ENCODE measurements around the gene APBA1. TPM values are rescaled to one million over a fixed set of nuclear protein-coding genes. Genes with fewer than 3 reads are reported as not detected.
A peak's percentile ranks its signal among the peaks of the same experiment; 100 is the strongest.

Gene APBA1
- total RNA-seq, 1 donor from 2014 or later = 0.29 TPM

DNA sequence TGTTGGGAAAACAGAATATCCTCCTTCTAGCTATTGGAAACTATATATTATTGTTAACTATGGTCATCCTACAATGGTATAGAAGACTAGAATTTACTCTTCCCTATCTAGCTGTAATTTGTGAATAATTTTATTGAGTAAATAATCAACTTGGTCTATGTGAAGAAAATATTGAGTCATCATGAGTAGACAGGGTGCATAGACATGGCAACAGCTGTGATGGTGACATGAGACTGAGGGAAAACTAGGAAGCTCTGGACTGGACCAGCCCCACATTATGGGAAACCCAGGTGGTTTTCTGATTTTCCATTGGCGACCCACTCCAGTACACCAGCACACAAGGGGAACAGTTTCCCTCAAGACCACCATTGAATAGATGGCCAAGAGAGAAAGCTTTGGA, 95.0 kb downstream of the APBA1 start:
- no peak for DNase-seq (ENCODE audit: low read depth)
- no peak overlapping the region for H3K4me3 ChIP-seq (ENCODE audit: low read depth, low read length)
- TF ChIP-seq, protein P1, sequence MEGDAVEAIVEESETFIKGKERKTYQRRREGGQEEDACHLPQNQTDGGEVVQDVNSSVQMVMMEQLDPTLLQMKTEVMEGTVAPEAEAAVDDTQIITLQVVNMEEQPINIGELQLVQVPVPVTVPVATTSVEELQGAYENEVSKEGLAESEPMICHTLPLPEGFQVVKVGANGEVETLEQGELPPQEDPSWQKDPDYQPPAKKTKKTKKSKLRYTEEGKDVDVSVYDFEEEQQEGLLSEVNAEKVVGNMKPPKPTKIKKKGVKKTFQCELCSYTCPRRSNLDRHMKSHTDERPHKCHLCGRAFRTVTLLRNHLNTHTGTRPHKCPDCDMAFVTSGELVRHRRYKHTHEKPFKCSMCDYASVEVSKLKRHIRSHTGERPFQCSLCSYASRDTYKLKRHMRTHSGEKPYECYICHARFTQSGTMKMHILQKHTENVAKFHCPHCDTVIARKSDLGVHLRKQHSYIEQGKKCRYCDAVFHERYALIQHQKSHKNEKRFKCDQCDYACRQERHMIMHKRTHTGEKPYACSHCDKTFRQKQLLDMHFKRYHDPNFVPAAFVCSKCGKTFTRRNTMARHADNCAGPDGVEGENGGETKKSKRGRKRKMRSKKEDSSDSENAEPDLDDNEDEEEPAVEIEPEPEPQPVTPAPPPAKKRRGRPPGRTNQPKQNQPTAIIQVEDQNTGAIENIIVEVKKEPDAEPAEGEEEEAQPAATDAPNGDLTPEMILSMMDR (conservative IDR thresholded peaks at IDR 0.05; ENCODE audit: low read depth, low read length) = no peak

- TF ChIP-seq, protein P1 (conservative IDR thresholded peaks at IDR 0.05; ENCODE audit: low read depth, low read length) = no peak
- no peak overlapping the region for H3K4me3 ChIP-seq (ENCODE audit: low read depth, low read length)
- DNase-seq (ENCODE audit: low read depth) = no peak
These were observed 98.1 kb downstream of the APBA1 start for GRCh38 chr9:69574057-69574456.

- TF ChIP-seq, protein P1 (conservative IDR thresholded peaks at IDR 0.05; ENCODE audit: low read depth, low read length) = no peak
- DNase-seq (ENCODE audit: low read depth) = no peak
These were observed 98.5 kb downstream of the APBA1 start for GRCh38 chr9:69573651-69574050.

DNA sequence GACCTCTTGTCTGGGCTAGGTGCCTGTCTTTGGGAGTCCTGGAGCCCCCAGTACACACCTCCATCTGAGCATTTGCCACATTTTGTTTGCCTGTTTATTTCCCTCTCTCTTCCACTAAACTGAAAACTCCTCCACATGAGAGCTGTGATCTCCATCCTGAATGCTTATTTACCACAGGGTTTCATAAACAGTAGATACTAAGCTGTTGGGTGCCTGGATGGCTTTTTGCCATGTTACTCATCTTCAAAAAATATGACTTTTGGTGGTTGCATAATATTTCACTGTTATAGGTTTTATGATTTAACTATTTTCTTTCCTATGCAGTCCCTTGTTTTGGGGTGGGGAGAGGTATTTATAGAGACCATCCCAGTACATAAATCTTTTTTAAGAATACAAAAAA, 99.6 kb downstream of the APBA1 start:
- DNase-seq (ENCODE audit: low read depth) = no peak
- TF ChIP-seq, protein P1 (conservative IDR thresholded peaks at IDR 0.05; ENCODE audit: low read depth, low read length) = no peak
- no peak overlapping the region for H3K4me3 ChIP-seq (ENCODE audit: low read depth, low read length)

More at GRCh38 chr9:69573651-69574050, 98.5 kb downstream of the APBA1 start:
- H3K4me3 ChIP-seq (ENCODE audit: low read depth, low read length) = no peak overlapping the region

GRCh38 chr9:69571032-69571431, 101.1 kb downstream of the APBA1 start:
- DNase-seq (ENCODE audit: low read depth) = no peak
- no peak overlapping the region for H3K4me3 ChIP-seq (ENCODE audit: low read depth, low read length)
- TF ChIP-seq, protein P1 (conservative IDR thresholded peaks at IDR 0.05; ENCODE audit: low read depth, low read length) = no peak

DNA sequence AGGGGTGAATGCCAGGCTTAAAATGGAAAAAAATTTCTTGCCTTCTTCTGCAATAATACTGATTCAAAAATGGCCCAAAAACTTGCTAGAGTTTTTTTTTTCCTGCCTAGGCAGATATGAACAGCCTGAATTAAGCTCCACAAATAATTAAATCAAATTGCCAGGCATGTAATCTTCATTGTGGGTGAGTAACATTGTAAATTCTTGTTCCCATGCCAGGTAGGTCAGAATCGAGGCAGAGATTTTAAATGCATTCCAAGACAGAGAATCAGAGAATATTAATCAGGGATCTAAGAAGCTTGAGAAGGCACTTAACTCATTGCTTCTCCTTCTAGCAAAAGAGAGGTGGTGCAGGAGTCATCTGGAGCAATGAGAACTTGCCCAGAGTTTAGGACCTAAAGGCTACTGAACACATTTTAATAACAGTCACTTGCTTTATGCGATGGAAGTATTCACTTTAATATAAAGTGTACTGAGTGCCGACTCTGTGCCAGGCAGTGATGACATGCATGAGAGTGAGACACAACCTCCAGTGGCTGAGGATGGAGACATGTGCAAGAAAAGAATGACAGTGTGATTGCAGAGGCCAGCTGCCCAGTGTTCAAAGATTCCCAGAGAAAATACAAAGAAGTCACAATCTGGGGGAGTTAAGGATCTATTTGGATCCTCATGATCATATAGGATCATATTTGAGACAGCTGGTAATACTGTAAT, 102.3 kb downstream of the APBA1 start:
- DNase-seq (ENCODE audit: low read depth) = peak; percentile 83
- no peak overlapping the region for H3K4me3 ChIP-seq (ENCODE audit: low read depth, low read length)
- TF ChIP-seq, protein P1 (conservative IDR thresholded peaks at IDR 0.05; ENCODE audit: low read depth, low read length) = no peak

GRCh38 chr9:69564557-69564956, 107.6 kb downstream of the APBA1 start:
- no peak overlapping the region for H3K4me3 ChIP-seq (ENCODE audit: low read depth, low read length)
- no peak for DNase-seq (ENCODE audit: low read depth)
- TF ChIP-seq, protein P1 (conservative IDR thresholded peaks at IDR 0.05; ENCODE audit: low read depth, low read length) = no peak

All from epithelial cell of proximal tubule (primary cell).